ENCODE data around the gene EPN2. TPM values are rescaled to one million over a fixed set of nuclear protein-coding genes. Genes with fewer than 3 reads are reported as not detected.

EPN2 gene
- total RNA-seq, 4 donors from 2014 or later: 26.0 to 45.9 (median 34.6) TPM

DNA sequence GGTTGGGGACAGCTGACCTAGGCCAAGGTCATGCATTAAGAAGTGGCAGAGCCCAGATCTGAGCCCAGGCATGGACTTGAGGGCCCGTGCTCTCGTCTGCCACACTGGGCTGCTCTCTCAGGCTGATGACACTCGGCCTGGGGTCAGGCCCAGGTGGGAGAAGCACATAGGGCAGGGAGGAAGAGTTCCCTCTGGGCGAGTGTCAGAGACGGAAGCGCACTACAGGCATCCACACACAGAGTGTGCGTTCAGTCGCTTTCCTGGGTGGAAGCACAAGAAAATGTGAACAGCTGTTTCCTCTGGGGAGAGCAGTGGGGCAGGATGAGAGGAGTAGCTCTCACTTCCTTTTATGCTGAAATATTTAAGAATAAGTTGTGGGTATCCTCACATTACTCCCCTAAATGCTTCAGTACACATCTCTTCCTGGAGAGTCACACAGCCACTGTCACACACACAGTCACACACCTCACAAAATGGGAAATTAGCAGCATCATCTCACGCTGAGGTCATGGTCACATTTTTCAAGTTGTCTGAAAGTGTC is 65.7 kb downstream of the EPN2 start:
- DNase-seq (ENCODE audit: low spot score): no peak
- no peak for ATAC-seq (ENCODE audit: low FRiP score)
- TF ChIP-seq, protein P1, sequence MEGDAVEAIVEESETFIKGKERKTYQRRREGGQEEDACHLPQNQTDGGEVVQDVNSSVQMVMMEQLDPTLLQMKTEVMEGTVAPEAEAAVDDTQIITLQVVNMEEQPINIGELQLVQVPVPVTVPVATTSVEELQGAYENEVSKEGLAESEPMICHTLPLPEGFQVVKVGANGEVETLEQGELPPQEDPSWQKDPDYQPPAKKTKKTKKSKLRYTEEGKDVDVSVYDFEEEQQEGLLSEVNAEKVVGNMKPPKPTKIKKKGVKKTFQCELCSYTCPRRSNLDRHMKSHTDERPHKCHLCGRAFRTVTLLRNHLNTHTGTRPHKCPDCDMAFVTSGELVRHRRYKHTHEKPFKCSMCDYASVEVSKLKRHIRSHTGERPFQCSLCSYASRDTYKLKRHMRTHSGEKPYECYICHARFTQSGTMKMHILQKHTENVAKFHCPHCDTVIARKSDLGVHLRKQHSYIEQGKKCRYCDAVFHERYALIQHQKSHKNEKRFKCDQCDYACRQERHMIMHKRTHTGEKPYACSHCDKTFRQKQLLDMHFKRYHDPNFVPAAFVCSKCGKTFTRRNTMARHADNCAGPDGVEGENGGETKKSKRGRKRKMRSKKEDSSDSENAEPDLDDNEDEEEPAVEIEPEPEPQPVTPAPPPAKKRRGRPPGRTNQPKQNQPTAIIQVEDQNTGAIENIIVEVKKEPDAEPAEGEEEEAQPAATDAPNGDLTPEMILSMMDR (IDR thresholded peaks at IDR 0.05): no peak

DNA sequence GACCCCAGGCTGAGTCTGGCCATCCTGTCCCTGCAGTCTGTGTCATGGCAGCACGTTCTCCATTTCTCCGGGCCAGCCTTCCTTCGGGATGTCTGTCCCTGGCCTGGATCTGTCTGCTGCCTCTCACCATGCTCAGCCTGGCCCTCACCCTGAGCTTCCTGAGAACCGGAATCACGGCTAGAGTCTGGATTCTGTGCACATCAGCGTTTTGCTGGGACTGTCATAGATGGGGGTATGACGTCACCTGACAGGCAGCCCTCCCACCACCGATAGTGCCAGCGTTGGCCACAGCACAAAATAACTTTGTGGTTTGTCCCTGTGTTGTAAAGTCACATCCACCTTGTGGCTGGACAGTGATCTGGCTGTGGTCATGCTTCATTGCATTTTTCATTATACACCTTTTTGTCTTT is 66.2 kb downstream of the EPN2 start:
- DNase-seq (ENCODE audit: low spot score) (no peak), ATAC-seq (ENCODE audit: low FRiP score) (no peak)
- TF ChIP-seq, protein P1 (IDR thresholded peaks at IDR 0.05): no peak

DNA sequence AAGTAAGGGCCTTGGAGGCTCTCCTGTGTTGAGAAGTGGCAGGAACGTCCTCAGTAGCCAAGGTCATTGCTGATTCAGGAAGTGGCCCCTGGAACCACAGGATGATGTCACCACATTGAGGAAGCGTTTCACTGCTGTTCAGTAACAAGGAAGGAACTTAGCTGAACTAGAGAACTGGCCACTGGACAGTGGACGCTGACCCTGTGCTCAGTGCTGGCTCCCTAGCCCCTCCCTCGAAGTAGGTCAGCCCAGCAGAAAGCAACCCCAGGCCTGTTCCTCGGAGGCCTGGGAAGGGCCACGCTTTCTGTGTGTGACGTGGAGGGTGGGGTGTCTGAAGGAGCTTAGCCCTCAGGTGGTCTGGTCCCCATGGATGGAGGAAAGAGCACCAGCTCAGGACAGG is 67.0 kb downstream of the EPN2 start:
- TF ChIP-seq, protein P1 (IDR thresholded peaks at IDR 0.05): no peak
- DNase-seq (ENCODE audit: low spot score) (no peak), ATAC-seq (ENCODE audit: low FRiP score) (no peak)

DNA sequence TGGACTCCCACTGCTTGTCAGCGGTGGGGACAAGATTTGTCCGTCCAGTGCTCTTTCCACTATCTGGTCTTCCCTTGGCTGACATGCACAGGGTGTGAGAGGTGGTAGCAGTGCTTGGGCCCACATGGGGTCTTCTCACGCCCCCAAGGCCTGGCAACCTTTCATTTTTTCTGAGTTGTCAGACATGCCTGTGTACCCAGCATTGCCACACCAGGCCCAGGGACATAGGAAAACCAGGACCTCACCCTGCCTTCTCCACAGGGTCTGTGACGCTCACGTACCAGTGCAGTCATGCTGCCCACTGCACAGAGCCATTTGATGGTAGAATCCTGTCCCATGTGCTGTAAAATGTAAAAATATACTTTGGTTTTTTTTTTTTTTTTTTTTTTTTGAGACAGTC is 67.6 kb downstream of the EPN2 start:
- ATAC-seq (ENCODE audit: low FRiP score) (no peak), DNase-seq (ENCODE audit: low spot score) (no peak)

DNA sequence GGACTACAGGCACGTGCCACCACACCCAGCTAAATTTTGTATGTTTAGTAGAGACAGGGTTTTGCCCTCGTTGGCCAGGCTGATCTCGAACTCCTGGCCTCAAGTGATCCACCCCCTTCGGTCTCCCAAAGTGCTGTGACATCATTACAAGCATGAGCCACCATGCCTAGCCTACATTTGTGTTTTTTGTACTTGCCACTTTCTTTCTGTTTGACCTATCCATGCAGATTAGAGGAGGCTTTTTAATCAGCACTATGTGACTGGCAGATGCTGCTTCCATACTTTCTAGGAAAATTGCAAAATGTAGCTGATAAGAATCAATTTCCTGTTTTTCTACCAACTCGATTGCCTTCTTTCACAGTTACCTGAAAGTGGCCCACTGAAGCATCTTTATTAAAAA is 68.1 kb downstream of the EPN2 start:
- TF ChIP-seq, protein P1 (IDR thresholded peaks at IDR 0.05): no peak
- DNase-seq (ENCODE audit: low spot score) (no peak), ATAC-seq (ENCODE audit: low FRiP score) (no peak)

More for the DNA sequence above, 67.6 kb downstream of the EPN2 start:
- TF ChIP-seq, protein P1 (IDR thresholded peaks at IDR 0.05): no peak

DNA sequence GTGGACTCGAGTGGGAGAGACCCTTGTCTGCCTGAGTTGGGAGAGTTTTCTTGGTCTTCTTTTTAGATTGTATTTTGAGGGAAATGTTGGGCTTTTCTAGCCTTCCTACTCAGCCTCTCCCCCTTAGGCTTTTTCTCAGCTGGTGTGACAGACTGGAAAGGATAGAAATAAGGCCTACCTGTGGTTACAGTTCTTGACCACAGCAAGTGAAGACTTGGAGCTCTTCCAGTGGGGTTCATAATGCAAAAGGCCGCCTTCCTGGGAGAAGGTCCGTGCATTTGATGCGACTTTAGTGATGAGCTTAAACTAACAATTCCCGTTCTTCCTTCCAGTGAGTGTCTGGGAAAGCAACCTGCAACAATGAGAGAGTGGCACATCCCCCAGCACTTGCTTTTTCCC is 68.6 kb downstream of the EPN2 start:
- ATAC-seq (ENCODE audit: low FRiP score) (no peak), DNase-seq (ENCODE audit: low spot score) (no peak)
- TF ChIP-seq, protein P1 (IDR thresholded peaks at IDR 0.05): no peak
